GM18498 (cell line): ENCODE data around the gene GPR150.

Experiments
- ATAC-seq: cut with Tn5 transposase; IDR thresholded peaks from one replicate; pipeline ENCODE4 v1.9.1; 2021; ENCODE audit warnings: mild to moderate bottlenecking, moderate library complexity; ENCODE audit not compliant: unreplicated experiment

The GPR150 gene

DNA sequence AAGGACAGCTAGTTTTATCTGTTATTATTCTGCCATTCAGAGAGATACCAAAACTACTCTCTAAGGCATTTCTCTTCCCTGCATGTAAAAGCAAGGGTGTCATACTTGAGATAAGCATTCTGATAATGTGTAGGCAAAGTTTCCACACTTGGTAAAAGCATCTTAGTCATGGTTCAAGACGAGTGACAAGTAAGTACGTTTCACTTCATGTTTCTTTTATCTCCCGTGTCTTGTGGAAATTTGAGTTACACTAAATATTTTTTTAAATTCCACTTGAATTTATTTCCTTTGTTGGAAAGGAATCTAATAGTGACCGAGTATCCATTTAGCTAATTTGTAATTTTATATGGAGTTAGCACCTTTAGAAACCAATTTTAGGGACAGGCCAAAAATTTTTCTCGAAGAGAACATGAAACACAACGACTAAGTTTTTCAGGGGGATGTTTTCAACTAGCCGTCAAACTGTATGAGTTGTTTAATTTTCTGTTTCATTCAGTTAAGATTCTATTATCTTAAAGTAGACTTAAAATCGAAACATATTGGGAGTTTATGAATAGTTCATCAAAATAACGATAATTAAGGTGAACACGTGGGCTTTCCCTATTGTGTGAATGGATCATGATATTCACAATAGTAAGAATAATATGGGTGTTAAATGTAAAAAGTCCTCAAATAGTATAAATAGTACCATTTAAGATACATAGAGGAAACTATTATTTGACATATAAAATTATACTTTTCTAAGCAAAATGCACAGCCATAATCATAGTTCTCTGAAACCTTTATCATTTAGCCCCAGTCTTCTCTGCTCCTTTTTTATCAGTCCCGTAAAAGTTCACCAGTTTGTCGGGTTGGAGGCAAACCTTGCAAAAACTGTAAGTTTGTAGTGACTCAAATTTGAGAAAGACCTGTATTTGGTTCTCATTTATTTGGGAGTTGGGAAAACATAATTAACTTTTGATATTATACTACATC is 28.3 kb downstream of the GPR150 start:
- ATAC-seq: no peak

DNA sequence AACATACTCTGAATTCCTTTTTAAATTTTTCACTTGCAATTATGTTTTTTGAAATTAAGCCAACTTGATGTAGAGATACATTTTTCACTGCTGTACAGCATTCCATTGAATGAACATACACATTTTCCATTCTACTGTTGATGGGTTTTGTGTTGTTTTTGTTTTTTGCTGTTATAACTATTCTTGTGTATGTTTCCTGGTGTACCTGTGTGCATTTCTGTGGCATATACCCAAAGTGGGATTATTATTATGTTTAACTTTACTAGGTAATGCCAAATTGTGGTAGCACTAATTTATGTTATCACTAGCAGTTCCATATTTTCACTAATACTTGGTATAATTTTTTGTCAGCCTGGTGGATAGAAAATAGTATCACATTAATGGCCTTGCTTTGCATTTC is 29.4 kb downstream of the GPR150 start:
- ATAC-seq: no peak

DNA sequence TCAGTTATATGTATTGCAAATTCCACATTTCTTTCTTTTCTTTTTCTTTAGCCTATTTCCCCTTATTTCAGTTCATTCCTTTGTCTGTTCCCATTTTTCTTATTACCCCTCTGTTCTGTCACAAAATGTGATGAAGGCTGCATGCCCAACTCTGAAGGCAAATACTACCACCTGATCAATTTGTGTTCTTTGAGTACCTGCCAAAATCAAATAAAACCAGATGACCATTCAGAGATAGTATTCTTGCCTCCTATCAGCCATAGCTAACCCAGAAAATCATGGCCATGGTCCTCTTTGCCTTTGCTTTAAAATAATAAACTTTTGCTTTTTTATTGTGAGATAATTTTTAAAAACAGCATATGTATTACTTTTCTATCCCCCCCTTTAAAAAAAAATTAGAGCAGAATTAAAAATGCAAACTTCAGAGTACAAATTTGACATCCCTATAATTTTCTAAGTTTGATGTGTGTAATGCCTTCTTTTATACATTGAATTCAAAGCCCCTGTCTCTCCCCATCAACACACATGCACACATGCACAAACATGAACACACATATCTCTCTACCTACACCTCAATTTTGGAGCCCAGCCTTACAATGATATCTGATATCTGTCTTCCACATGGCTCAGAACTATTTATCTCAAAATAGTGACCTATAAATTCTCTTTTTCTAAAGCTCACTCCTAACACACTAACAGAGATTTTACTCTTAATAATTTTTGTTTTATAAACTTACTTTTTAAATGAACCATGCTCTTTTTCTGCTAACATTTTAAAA is 30.1 kb downstream of the GPR150 start:
- no peak for ATAC-seq

DNA sequence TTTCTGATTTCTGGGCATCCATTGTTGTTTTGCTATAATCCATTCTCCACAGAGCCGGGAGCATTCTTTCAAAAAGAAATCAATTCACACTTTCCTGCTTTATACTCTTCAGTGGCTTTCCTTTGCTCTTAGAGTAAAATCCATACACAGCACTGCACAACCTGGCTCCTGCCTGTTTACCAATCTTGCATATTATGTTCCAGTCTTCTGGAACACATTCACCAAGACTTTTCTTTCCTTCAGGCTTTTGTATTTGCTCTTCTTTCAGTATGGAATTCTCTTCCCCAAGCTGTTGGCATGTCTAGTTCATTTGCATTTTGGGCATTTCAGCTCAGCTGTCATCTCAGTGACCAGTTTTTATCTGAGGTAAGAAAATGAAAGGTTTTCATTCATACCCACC is 33.0 kb downstream of the GPR150 start:
- ATAC-seq: no peak

DNA sequence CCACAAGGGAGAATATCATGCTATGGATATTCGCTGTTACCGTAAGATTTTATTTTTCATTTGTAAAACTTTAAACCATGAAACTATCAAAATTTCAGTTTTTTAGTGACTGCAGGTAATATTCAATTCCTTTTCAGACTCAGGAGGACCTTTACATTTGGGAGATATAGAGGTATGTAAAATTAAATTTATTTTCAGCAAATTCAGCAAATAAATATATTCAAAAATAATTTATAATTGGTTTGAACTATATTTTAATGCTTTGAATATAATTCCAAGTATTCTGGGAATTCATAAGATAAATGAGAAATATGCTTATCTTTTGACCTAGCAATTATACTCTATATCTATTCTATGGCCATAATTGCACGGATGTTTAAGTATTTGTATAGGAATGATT is 34.3 kb downstream of the GPR150 start:
- ATAC-seq: no peak

DNA sequence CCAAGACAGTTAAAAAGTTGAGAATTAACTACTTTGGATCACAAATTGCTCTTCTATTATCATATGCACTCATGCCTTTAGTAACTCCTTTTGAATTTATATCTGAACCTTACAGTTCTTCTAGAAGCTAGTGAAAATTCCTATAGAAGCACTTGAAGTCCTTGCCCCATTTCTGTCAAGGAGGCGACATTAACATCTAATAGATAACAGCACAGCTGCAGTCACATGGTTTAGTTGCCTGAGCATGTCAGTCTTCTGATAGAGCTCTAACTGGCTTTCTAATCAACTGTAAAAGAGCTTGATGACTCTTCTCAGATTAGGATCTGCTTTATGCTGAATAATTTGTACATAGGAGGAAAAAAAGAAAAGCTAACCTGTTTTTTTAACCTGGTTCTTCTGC is 35.7 kb downstream of the GPR150 start:
- no peak for ATAC-seq

DNA sequence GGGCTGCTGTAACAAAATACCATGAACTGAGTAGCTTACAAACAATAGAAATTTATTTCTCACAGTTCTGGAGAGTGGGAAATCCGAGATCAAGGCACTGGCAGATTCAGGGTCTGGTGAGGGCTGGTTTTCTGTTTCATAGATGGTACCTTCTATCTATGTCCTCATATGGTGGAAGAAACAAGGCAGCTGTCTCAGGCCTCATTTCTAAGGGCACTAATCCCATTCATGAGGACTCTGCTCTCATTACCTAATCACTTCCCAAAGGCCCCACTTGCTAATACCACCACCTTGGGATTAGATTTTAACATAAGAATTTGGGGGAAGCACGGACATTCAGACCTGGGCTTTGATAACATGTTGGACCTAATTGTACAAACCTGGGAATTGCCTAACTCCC is 40.2 kb downstream of the GPR150 start:
- ATAC-seq: no peak

DNA sequence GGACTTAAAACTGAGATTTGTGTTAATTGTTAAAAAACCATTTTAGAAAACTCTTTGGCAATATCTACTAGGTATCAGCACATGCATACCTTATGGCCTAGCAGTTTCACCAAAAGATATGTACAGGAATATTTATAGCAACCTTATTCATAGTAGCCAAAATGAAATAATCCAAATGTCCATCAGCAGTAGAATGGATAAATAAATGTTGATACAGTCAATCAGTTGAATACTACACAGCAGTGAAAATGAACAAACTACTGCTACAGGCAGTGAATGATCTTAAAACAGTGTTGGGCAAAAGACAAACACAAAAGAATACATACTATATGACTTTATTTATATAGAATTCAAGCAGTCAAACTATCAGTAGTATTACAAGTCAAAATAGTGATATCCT is 43.1 kb downstream of the GPR150 start:
- ATAC-seq: no peak

DNA sequence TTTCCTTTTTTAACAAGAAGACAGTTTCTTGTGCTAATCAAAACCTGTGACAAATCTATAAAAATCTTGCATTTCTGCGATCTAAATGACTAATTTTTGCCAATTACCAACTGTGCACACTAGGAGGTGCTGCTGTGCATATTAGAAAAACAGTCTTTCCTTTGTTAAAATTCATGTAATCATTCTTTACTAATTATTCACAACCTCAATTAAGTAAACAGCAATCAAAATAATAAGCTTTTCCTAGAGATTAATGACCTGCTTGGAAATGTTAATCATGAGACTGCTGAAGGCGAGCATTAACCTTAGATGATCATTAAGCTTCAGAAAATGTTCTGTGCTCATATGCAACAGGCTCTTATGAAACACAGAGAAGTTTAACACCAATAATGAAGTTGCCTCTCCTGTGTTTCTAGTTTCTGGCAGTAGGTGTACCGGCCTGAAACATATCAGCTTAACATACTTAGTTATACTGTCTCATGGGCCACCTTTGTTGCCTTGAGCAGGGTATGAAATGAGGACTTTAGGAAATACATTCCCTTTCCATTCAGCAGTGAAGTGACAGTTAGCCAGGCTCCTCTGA is 44.4 kb downstream of the GPR150 start:
- no peak for ATAC-seq

DNA sequence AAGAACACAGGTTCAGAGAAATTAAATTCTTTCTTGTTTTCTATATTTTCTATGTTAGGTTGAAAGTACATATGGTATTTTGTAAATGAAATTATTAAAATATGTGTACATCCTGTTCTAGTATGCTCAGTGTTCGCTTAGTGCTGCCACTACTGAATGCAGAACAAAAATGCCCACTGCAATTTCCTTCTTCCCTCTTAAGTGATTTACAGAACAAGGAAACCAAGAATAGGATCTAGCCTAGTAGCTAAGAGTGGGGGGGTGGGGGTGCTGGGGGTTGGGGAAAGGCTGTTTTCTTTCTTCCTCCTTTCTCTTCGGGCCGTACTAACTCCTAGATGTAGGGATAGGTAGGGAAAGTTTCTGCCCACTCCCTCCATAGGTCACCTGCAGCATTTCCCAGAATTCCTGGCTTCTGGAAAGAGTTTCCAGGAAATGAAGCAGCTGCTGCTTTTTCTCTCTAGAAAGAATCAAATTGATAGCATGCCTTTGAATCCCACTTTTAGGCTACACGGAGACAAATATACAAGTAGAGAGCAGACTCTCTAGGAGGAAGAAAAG is 47.3 kb downstream of the GPR150 start:
- no peak for ATAC-seq

DNA sequence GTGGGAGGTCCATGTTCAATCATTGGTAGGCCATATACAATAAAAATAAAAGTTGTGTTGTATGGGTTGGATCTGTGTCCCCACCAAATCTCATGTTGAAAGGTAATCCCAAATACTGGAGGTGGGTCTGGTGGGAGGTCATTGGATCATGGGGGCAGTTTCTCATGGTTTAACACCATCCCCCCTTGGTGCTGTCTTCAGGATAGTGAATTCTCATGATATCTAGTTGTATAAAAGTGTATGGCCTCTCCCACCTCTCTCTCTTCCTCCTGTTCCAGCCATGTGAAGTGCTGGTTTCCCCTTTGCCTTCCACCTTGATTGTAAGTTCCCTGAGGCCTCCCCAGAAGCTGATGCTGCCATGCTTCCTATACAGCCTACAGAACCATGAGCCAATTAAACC is 47.8 kb downstream of the GPR150 start:
- no peak for ATAC-seq

DNA sequence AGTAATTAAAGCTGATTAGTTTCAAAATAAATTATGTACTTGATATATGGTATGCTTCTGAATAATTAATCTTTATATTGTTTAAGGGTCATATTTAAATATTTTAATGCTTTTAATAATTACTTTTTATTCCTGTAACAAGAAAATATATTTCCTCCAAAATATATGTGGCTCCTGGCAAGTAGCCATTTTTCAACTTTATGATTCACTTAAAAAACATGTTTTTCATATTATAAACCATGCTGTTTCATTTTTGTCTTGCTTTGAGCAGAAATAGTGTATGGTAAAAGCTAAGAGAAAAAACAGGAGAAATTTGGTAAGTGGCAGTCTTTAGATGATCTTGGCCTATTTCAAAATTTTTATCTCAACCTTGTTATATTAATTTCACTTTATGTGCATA is 48.3 kb downstream of the GPR150 start:
- no peak for ATAC-seq

DNA sequence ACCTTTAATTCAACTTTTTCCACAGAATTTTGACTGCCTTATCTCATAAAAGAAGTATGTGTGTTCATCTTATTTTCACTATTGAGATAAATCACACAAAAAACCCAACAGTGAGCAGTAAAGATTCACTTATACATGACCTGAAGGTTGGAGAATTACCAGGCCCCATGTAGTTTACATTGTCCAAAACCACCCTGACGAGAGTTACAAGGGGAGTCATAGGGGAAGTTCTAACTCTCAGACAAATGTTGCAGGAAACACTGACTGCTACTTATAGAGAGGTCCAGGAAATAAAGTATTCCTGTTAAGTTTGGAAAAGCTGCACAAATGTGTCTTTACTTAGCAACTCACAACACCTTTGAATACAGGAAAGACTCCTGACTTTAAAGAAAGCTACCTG is 48.8 kb downstream of the GPR150 start:
- ATAC-seq: no peak

DNA sequence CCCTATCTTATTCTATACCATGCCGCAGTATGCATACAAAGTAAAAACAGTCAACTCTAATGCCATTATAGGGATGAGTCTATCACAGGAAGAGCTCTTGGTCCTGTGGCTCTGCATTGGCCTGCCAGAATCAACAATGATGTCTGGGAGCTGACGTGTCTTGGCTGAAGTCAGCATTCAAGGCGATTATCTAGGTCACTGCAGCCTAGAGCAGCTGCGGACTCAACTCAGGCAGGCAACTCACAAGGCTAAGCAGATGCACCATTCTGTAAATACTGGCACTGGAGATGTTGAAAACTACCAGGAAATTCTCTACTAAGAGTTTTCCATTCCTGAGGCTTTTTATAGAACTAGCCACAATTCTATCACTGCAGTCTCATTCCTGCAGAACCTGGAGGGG is 49.7 kb downstream of the GPR150 start:
- no peak for ATAC-seq

DNA sequence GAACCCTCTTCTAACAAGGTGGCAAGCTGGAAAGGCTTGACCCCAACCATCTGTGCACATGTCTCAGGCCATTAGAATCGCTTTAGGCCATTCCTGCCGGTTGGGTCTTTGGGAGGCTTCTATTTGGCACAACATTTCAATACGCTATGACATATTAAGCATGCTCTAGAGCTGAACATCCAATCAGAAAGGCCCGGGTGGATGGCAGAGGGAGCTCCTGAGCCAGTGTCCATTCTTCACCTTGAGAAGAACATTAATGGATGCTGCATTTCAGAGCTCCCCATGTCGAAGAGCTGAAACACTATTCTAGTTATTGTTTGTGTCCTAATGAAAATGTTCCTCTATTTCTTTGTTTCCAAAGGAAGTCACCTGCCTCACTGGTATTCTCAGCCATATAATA is 50.1 kb downstream of the GPR150 start:
- no peak for ATAC-seq

DNA sequence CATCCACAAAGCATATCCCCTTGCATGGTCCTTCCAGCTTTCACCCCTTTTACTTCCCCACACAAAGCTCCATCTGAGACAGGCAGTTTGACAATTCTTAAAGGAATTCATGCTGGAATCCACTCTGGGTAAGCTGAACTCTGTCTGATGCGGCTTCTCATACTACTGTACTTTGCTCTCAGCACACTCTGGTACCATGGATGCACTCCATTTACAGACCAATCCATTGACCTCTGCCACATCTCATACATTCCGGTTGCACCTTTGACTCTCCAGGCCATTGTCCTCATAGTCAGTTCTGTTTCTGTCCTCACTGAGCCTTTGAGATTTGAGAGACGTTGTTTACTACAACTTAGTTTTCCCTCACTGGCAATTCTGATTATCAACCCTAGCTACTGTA is 50.7 kb downstream of the GPR150 start:
- ATAC-seq: no peak
